ENCODE data around the gene UNC79. TPM values are rescaled to one million over a fixed set of nuclear protein-coding genes. Genes with fewer than 3 reads are reported as not detected.

Gene UNC79
- total and polyA plus RNA-seq, 4 donors: 0.03 to 0.94 (median 0.14) TPM

GRCh38 chr14:93757206-93757605 is 326.5 kb downstream of the UNC79 start:
- peaks cover 0 to 4% (median 0%) of the 10 kb centered on the region in 4 donors for H3K9me3 ChIP-seq (ENCODE audit: control insufficient read depth in 4 of 4, insufficient read depth in 3 of 4, low read length in 3 of 4)
- H3K4me1 ChIP-seq (ENCODE audit: control insufficient read depth in 5 of 5, insufficient read depth in 5 of 5, low read length in 5 of 5): peaks cover 0 to 4% (median 3%) of the 10 kb centered on the region in 5 donors
- ATAC-seq (ENCODE audit: insufficient read depth, low FRiP score) (no peak), DNase-seq (no peak)
- H3K9ac ChIP-seq (ENCODE audit: insufficient read depth in 1 of 2, low read length in 2 of 2): no peak overlapping the region
- WGBS, 2 donors: 80 to 85% methylated on average over 12 of the region's 12 CpGs
- no peak overlapping the region for H3K4me3 ChIP-seq
- no peak overlapping the region for H3K27ac ChIP-seq (ENCODE audit: low read depth in 1 of 2, low read length in 1 of 2)
- peaks cover 0 to 3% (median 0%) of the 10 kb centered on the region in 3 donors for H3K27me3 ChIP-seq (ENCODE audit: control insufficient read depth in 3 of 3, insufficient read depth in 3 of 3, low read length in 2 of 3)
- H3K36me3 ChIP-seq (ENCODE audit: control insufficient read depth in 4 of 4, insufficient read depth in 4 of 4, low read length in 4 of 4): no peaks in the 10 kb centered on the region
- TF ChIP-seq CTCF (IDR thresholded peaks at IDR 0.05; ENCODE audit: control extremely low read depth, extremely low read depth): no peak

Small RNA genes lying within 50 kb of the gene (small RNA-seq; reads per million reads assigned to genes)
- not detected for gene RF00019 (ENCODE audit: low replicate concordance)
- gene RF02271 (ENCODE audit: low replicate concordance): not detected
- not detected for gene RNU6-1258P (ENCODE audit: low replicate concordance)

Other genes with a start within 250 kb of the UNC79 start
- gene MOAP1, start 246.0 kb upstream of the UNC79 start, total RNA-seq: 10 to 100 TPM; 33.2 to 48.6 TPM
- gene MOAP1, start 246.0 kb upstream of the UNC79 start, polyA plus RNA-seq: 10 to 100 TPM; 22.3 to 29.3 TPM
- 10 to 100 TPM in 1 of 2 donors, 1 to 10 TPM in 1; 7.6 to 26.8 TPM for gene LYSET, start 245.6 kb upstream of the UNC79 start, total RNA-seq
- 10 to 100 TPM; 26.6 to 27.4 TPM for gene LYSET, start 245.6 kb upstream of the UNC79 start, polyA plus RNA-seq
- 10 to 100 TPM; 20.7 to 22.8 TPM for gene GON7, start 223.9 kb upstream of the UNC79 start, total RNA-seq
- 10 to 100 TPM; 20.7 to 24.3 TPM for gene GON7, start 223.9 kb upstream of the UNC79 start, polyA plus RNA-seq
- gene UBR7, start 223.7 kb upstream of the UNC79 start, total RNA-seq: 10 to 100 TPM; 16.6 to 26.0 TPM
- gene UBR7, start 223.7 kb upstream of the UNC79 start, polyA plus RNA-seq: 10 to 100 TPM; 11.3 to 12.0 TPM
- 10 to 100 TPM; 29.2 to 47.7 TPM for gene BTBD7, start 97.9 kb upstream of the UNC79 start, total RNA-seq
- 1 to 10 TPM; 7.8 to 9.5 TPM for gene BTBD7, start 97.9 kb upstream of the UNC79 start, polyA plus RNA-seq
- not detected for gene COX8C, start 83.8 kb upstream of the UNC79 start, total RNA-seq
- not detected for gene COX8C, start 83.8 kb upstream of the UNC79 start, polyA plus RNA-seq

All from lung (tissue), 13 donors.